ENCODE data around the gene G0S2. TPM values are rescaled to one million over a fixed set of nuclear protein-coding genes. Genes with fewer than 3 reads are reported as not detected.
A peak's percentile ranks its signal among the peaks of the same experiment; 100 is the strongest.

G0S2 gene
- total and polyA plus RNA-seq, 2 of the 8 experiments (the other 6 are each of a cell fraction or from before 2014, with no cell fraction given) = 1.0 to 1.7 TPM

DNA sequence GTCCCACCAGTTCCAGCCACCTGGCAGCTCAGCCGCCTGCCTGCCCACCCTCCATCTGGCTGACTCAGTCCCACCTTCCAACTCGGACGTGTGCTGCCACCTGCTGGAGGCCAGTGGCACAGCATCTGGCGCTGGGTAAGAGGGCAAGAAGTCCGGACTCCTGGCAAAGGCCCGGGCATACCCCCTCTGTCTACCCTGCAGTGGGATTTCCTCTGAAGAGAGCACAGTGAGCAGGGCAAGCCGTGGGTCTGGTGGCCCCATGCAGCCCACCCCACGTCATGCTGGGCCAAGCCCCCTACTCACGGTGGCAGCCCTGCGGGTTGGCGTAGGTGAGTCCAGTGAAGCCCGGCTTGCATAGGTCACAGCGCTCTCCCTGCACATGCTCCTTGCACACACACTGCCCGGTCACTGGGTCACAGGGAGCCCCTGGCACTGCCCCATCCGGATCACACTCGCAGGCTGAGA is 47.4 kb upstream of the G0S2 start (continued):
- TF ChIP-seq NANOG (IDR thresholded peaks at IDR 0.05; ENCODE audit: insufficient read depth, low read depth, low read length, poor library complexity, severe bottlenecking) (no peak), TAF1 (IDR thresholded peaks at IDR 0.05; ENCODE audit: low read depth, low read length) (no peak), TBP (IDR thresholded peaks at IDR 0.05; ENCODE audit: low read depth, low read length) (no peak), RAD21 (IDR thresholded peaks at IDR 0.05 in 1 of 2, conservative IDR thresholded peaks at IDR 0.05 in 1 of 2; ENCODE audit: low read depth in 2 of 2, low read length in 2 of 2) (peak; percentile 94 to 96), SIRT6 (IDR thresholded peaks at IDR 0.05; ENCODE audit: low read length) (no peak), POLR2A (IDR thresholded peaks at IDR 0.05; ENCODE audit: control extremely low read depth in 1 of 2, low read depth in 2 of 2, low read length in 2 of 2) (no peak), GTF2F1 (IDR thresholded peaks at IDR 0.05; ENCODE audit: borderline replicate concordance, low read depth, low read length) (no peak), KDM1A (IDR thresholded peaks at IDR 0.05; ENCODE audit: borderline replicate concordance, low read length) (no peak), HDAC6 (IDR thresholded peaks at IDR 0.05; ENCODE audit: low read depth, low read length) (no peak)
- TF ChIP-seq, protein P1, sequence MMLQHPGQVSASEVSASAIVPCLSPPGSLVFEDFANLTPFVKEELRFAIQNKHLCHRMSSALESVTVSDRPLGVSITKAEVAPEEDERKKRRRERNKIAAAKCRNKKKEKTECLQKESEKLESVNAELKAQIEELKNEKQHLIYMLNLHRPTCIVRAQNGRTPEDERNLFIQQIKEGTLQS (IDR thresholded peaks at IDR 0.05; ENCODE audit: insufficient read depth, low read depth, low read length) = peak; percentile 26; the same call in 1 of the 2 replicates

Measured in H1 (cell line).